HG02970 (cell line): ENCODE measurements around the gene MAN1A1.

Source experiments
- ATAC-seq: cut with Tn5 transposase; IDR thresholded peaks from one replicate; pipeline ENCODE4 v1.9.1; 2021; ENCODE audit warnings: mild to moderate bottlenecking, moderate library complexity, moderate number of reproducible peaks; ENCODE audit not compliant: unreplicated experiment, low FRiP score

The MAN1A1 gene

GRCh38 chr6:119129148-119129967, 220.2 kb downstream of the MAN1A1 start:
- ATAC-seq = peak; percentile 59

- no peak for ATAC-seq
These were observed 221.2 kb downstream of the MAN1A1 start for GRCh38 chr6:119128252-119128912.

GRCh38 chr6:119127627-119128026, 221.9 kb downstream of the MAN1A1 start:
- ATAC-seq = no peak
